ENCODE results near the gene ZBTB16.

The ZBTB16 gene

GRCh38 chr11:114054806-114055205 lies 4.7 kb upstream of the ZBTB16 start:
- no peak for TF ChIP-seq ZNF274 (IDR thresholded peaks at IDR 0.05; ENCODE audit: low read depth, low read length)

DNA sequence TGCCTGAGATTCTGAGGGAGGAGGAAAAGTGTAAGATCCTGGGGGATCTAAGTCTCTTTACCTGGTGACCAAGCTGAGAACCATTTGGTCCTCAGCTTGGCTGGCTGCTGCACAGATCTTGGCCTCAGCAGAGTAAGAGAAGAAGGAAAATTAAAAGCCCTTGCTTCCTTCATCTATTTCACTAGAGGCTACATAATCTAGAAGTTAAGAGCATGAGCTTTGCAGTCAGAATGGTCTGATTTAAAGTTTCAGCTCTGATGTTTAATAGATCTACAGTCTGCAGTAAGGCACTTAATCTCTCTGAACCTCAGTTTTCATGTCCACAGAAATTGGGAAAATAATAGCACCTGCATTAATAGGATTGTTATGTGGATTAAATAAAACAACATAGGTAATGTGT lies 3.1 kb upstream of the ZBTB16 start:
- no peak for TF ChIP-seq ZNF274 (IDR thresholded peaks at IDR 0.05; ENCODE audit: low read depth, low read length)
- H3K4me3 ChIP-seq (ENCODE audit: low read length): no peak overlapping the region

More at GRCh38 chr11:114054806-114055205, 4.7 kb upstream of the ZBTB16 start:
- H3K4me3 ChIP-seq (ENCODE audit: low read length): no peak overlapping the region

DNA sequence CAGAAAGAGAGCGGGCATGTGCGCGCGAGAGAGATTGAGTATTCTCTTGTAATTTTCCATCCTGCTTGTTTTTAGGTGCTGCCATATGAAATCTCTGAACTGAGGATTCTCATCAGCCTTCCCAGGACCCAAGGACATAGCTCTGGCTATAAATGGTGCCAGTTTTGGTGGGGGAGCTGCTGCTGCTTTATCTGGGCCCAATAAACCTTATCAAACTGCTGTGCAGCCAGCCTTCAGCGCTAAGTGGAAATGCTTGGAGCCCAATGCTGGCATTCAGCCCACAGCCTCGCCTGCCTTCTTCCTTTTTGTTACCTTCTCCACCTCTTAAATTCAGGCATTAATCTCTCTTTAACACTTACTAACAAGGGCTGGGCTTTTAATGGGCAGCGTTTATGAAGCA lies 2.4 kb upstream of the ZBTB16 start:
- no peak for TF ChIP-seq ZNF274 (IDR thresholded peaks at IDR 0.05; ENCODE audit: low read depth, low read length)

GRCh38 chr11:114057605-114058004 lies 1.9 kb upstream of the ZBTB16 start:
- no peak overlapping the region for H3K4me3 ChIP-seq (ENCODE audit: low read length)
- no peak for TF ChIP-seq ZNF274 (IDR thresholded peaks at IDR 0.05; ENCODE audit: low read depth, low read length)

More for the DNA sequence above, 2.4 kb upstream of the ZBTB16 start:
- H3K4me3 ChIP-seq (ENCODE audit: low read length): no peak overlapping the region

GRCh38 chr11:114058026-114058706 lies 1.3 kb upstream of the ZBTB16 start:
- H3K4me3 ChIP-seq (ENCODE audit: low read length): no peak overlapping the region
- no peak for TF ChIP-seq ZNF274 (IDR thresholded peaks at IDR 0.05; ENCODE audit: low read depth, low read length)

DNA sequence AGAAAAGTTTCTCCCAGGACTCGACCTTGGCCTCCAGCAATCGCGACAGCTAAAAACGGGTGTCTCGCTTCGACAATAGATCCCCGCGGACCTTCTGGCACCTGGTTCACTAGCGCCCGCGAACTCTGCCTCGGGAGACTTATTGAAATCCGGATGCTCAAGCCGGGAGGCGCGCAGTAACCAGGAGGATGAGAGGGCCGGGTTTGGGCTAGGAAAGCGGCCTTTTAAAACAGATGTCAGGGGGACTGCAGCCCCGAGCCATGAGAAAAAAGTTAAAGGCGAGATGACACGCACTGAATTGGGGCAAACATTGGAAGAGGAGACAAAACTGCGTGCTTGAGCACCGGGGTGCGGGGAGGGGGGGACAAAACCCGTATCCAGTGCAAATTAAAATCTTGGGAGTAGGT lies 637 bp upstream of the ZBTB16 start:
- H3K4me3 ChIP-seq (ENCODE audit: low read length): no peak overlapping the region
- no peak for TF ChIP-seq ZNF274 (IDR thresholded peaks at IDR 0.05; ENCODE audit: low read depth, low read length)

- TF ChIP-seq ZNF274 (IDR thresholded peaks at IDR 0.05; ENCODE audit: low read depth, low read length): no peak
- H3K4me3 ChIP-seq (ENCODE audit: low read length): no peak overlapping the region
Observed at GRCh38 chr11:114059984-114060391, 477 bp downstream of the ZBTB16 start.

DNA sequence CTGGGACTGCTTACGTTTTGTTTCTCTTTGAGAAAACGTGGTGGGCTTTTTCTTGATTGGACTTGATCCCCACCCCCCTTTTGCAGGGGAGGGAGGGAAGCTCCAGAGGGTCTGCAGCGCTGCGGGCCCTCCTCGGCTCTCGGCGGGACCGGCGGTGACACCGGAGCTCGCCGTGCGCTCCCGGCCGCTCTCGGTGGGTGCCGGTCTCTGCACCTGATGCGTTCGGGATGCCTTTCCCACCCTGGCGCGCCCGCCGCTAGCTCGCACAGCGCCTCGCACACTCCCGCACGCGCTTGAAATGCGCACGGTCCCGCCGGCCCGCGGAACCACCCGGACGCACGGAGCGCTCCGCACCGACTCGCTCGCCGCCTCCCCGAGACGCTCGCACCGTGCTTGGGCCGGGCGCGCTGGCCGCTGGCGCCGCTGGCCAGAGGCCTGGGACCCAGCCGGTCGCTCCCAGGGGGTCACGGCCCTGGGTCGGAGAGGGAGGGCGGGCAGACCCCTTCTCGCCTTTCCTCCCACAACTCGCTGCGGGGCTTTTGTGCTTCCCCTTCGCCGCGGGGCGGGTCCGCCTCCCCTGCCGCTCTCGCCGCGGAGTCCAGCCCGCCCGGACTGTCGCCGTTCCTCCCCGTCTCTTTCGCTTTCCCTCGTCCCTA lies 1.0 kb downstream of the ZBTB16 start:
- no peak for TF ChIP-seq ZNF274 (IDR thresholded peaks at IDR 0.05; ENCODE audit: low read depth, low read length)
- H3K4me3 ChIP-seq (ENCODE audit: low read length): peak overlapping the region; percentile 16; the same call in 1 of the 2 replicates

DNA sequence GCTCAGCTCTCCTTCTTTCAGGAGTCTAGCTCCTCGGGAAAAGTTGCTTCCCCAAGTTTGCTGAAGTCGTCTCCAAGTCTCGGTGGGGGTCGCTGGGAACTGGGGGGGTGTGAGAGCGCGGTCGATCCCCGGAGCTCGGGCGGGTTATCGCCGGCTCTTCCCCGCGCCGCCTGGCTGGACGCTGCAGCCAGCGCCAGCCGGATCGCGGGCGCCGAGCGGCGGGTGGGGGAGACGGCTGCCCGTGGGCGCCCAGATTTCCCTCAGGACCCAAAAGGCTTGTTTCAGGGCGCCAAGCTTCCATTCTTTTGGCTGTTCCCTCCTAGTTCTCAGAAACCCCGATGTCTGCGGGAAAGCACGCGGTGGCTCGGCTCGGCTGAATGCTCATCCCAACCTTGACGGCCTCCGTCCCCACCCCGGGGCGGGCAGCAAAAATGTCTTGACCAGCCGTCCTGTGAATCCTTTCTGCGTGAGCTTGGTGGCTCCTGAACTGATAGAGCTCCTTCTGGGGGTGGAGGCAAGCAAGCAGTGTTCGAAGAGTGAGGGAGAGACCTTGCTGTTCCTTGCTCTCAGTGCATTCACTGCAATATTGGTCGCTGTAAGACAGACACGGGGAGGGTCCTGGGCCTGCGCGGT lies 1.7 kb downstream of the ZBTB16 start:
- no peak for TF ChIP-seq ZNF274 (IDR thresholded peaks at IDR 0.05; ENCODE audit: low read depth, low read length)
- H3K4me3 ChIP-seq (ENCODE audit: low read length): peak overlapping the region; percentile 16; the same call in 1 of the 2 replicates

GRCh38 chr11:114061681-114062049 lies 2.2 kb downstream of the ZBTB16 start:
- H3K4me3 ChIP-seq (ENCODE audit: low read length): no peak overlapping the region
- no peak for TF ChIP-seq ZNF274 (IDR thresholded peaks at IDR 0.05; ENCODE audit: low read depth, low read length)

DNA sequence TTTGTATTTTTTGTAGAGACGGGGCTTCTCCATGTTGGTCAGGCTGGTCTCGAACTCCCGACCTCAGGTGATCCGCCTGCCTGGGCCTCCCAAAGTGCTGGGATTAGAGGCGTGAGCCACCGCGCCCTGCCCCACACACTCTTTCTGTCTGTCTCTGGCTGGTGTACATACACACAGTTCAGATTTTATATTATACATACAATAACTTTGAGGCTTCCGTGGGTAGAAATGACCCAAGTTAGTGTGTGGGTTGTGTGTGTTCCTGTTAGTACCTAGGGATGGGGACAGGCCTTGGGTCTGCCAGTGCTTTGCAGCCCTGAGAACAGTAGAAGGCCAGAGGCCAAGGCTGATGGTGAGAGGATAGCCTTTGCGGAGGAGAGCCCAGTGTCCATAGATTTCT lies 2.8 kb downstream of the ZBTB16 start:
- TF ChIP-seq ZNF274 (IDR thresholded peaks at IDR 0.05; ENCODE audit: low read depth, low read length): no peak
- no peak overlapping the region for H3K4me3 ChIP-seq (ENCODE audit: low read length)

DNA sequence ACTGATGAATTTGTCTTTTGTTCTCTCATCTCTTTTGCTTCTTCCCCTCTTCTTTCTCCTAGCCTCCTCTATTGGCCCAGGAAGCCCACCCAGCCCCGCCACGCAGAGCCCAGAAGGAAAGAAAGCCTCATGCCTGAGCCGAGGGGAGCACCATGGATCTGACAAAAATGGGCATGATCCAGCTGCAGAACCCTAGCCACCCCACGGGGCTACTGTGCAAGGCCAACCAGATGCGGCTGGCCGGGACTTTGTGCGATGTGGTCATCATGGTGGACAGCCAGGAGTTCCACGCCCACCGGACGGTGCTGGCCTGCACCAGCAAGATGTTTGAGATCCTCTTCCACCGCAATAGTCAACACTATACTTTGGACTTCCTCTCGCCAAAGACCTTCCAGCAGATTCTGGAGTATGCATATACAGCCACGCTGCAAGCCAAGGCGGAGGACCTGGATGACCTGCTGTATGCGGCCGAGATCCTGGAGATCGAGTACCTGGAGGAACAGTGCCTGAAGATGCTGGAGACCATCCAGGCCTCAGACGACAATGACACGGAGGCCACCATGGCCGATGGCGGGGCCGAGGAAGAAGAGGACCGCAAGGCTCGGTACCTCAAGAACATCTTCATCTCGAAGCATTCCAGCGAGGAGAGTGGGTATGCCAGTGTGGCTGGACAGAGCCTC lies 3.8 kb downstream of the ZBTB16 start:
- no peak overlapping the region for H3K4me3 ChIP-seq (ENCODE audit: low read length)
- TF ChIP-seq ZNF274 (IDR thresholded peaks at IDR 0.05; ENCODE audit: low read depth, low read length): no peak

GRCh38 chr11:114063829-114064201 lies 4.3 kb downstream of the ZBTB16 start:
- TF ChIP-seq ZNF274 (IDR thresholded peaks at IDR 0.05; ENCODE audit: low read depth, low read length): no peak

GRCh38 chr11:114064216-114064615 lies 4.7 kb downstream of the ZBTB16 start:
- H3K4me3 ChIP-seq (ENCODE audit: low read length): no peak overlapping the region
- TF ChIP-seq ZNF274 (IDR thresholded peaks at IDR 0.05; ENCODE audit: low read depth, low read length): no peak

More at GRCh38 chr11:114063829-114064201, 4.3 kb downstream of the ZBTB16 start:
- H3K4me3 ChIP-seq (ENCODE audit: low read length): no peak overlapping the region

All from GM08714 (cell line).